C4-2B (cell line): ENCODE measurements around the gene TMEM109.

Experiments
- H3K27ac ChIP-seq: fragments of 450-650 bp; 2 replicates; pipeline ENCODE4 v1.5.1; 2017
- CTCF ChIP-seq: fragments of 450-650 bp; conservative IDR thresholded peaks from 2 replicates; pipeline ENCODE4 v1.5.1; 2017; ENCODE audit warnings: mild to moderate bottlenecking
- ZFX ChIP-seq: fragments of 450-650 bp; IDR thresholded peaks from 2 replicates; pipeline ENCODE4 v1.6.1; 2017

TMEM109 gene

GRCh38 chr11:60880643-60881282 lies 33.2 kb upstream of the TMEM109 start:
- H3K27ac ChIP-seq: peak overlapping the region; percentile 49
- no peak for TF ChIP-seq CTCF
- no peak for TF ChIP-seq ZFX

GRCh38 chr11:60887556-60887955 lies 26.4 kb upstream of the TMEM109 start:
- TF ChIP-seq ZFX (no peak), CTCF (peak; percentile 69)
- no peak overlapping the region for H3K27ac ChIP-seq

GRCh38 chr11:60889869-60890311 lies 24.1 kb upstream of the TMEM109 start:
- TF ChIP-seq CTCF: no peak
- no peak for TF ChIP-seq ZFX
- peak overlapping the region; percentile 64 for H3K27ac ChIP-seq

GRCh38 chr11:60890696-60891095 lies 23.3 kb upstream of the TMEM109 start:
- H3K27ac ChIP-seq: peak overlapping the region; percentile 64
- no peak for TF ChIP-seq ZFX

- peak overlapping the region; percentile 64 for H3K27ac ChIP-seq
- TF ChIP-seq ZFX (no peak), CTCF (no peak)
Measured at GRCh38 chr11:60891103-60891741, 22.7 kb upstream of the TMEM109 start.

- no peak overlapping the region for H3K27ac ChIP-seq
- TF ChIP-seq ZFX (no peak), CTCF (no peak)
Measured at GRCh38 chr11:60895687-60896086, 18.3 kb upstream of the TMEM109 start.

- H3K27ac ChIP-seq: no peak overlapping the region
- no peak for TF ChIP-seq CTCF
- TF ChIP-seq ZFX: no peak
Measured at GRCh38 chr11:60897496-60897895, 16.5 kb upstream of the TMEM109 start.
